H1 (cell line): ENCODE measurements around the gene CAMK2D. TPM values are rescaled to one million over a fixed set of nuclear protein-coding genes. Genes with fewer than 3 reads are reported as not detected.

Experiments
- CTCF ChIA-PET: fragments of 300-600 bp; sonication (Branson Sonifier 250); formaldehyde crosslinking; loops from one replicate; lab custom pipeline; 2021; ENCODE audit not compliant: partially characterized antibody; lab: Charles Lee
- POLR2A ChIA-PET: fragments of 300-600 bp; sonication (Branson Sonifier 250); formaldehyde crosslinking; loops from one replicate; lab custom pipeline; 2021; ENCODE audit warnings: inconsistent platforms; ENCODE audit not compliant: partially characterized antibody; lab: Charles Lee
- DNase-seq, 2 experiments: peaks; one replicate each; pipeline versions ENCODE4 v3.0.0 to v3.0.0-alpha.2; 2010 to 2022; ENCODE audit warnings: low spot score in 2 of 2, low read depth in 1 of 2, mixed read lengths in 1 of 2
- FAIRE-seq: peaks from 2 replicates; lab custom pipeline; 2011; peaks lifted over from hg19 to GRCh38; lab: Jason Lieb, UNC
- H2AFZ ChIP-seq: 2 replicates; pipeline ENCODE4 v1.8.1; 2012; ENCODE audit warnings: low read length, inconsistent platforms
- H2AK5ac ChIP-seq: 2 replicates; pipeline ENCODE4 v1.6.1; 2013; ENCODE audit warnings: low read depth, low read length
- H2BK120ac ChIP-seq: replicated peaks from 2 replicates; pipeline ENCODE3; 2013; ENCODE audit warnings: low read depth, low read length, inconsistent platforms
- H2BK12ac ChIP-seq: 2 replicates; pipeline ENCODE4 v1.6.1; 2013; ENCODE audit warnings: low read depth, low read length
- H2BK15ac ChIP-seq: 2 replicates; pipeline ENCODE4 v1.6.1; 2013; ENCODE audit warnings: low read length
- H2BK20ac ChIP-seq: 2 replicates; pipeline ENCODE4 v1.6.1; 2013; ENCODE audit warnings: low read length
- H2BK5ac ChIP-seq: 2 replicates; pipeline ENCODE4 v1.6.1; 2013; ENCODE audit warnings: low read depth, low read length
- H3K14ac ChIP-seq: 2 replicates; pipeline ENCODE4 v1.6.1; 2013; ENCODE audit warnings: inconsistent platforms; ENCODE audit not compliant: insufficient read length
- H3K18ac ChIP-seq: 2 replicates; pipeline ENCODE4 v1.6.1; 2013; ENCODE audit warnings: low read length; ENCODE audit errors: extremely low read depth
- H3K23ac ChIP-seq: 2 replicates; pipeline ENCODE4 v1.6.1; 2013; ENCODE audit warnings: inconsistent platforms; ENCODE audit not compliant: insufficient read length
- H3K23me2 ChIP-seq: 2 replicates; pipeline ENCODE4 v1.6.1; 2013; ENCODE audit warnings: low read depth, low read length
- H3K27ac ChIP-seq: 2 replicates; pipeline ENCODE4 v1.6.1; 2011; ENCODE audit warnings: low read depth, low read length, inconsistent platforms
- H3K27me3 ChIP-seq, 4 experiments: replicated peaks in 1 of 4; 1 replicate in 1 of 4; 2 replicates in 3 of 4; pipeline versions ENCODE4 v1.6.1 to v1.8.1; 2011 to 2013; ENCODE audit warnings: low read length in 3 of 4, mild to moderate bottlenecking in 3 of 4, inconsistent platforms in 2 of 4, mixed read lengths in 2 of 4, moderate library complexity in 1 of 4; ENCODE audit not compliant: control insufficient read depth in 3 of 4, insufficient read depth in 3 of 4; ENCODE audit errors: extremely low read depth in 1 of 4
- H3K36me3 ChIP-seq, 4 experiments: 2 replicates each; pipeline versions ENCODE4 v1.6.1 to v1.8.1; 2011 to 2013; ENCODE audit warnings: mild to moderate bottlenecking in 4 of 4, low read length in 3 of 4, moderate library complexity in 2 of 4, control low read depth in 1 of 4, inconsistent platforms in 1 of 4; ENCODE audit not compliant: insufficient read depth in 4 of 4, control insufficient read depth in 2 of 4
- H3K4ac ChIP-seq: replicated peaks from 2 replicates; pipeline ENCODE3; 2013; ENCODE audit warnings: low read length, low read depth, mixed read lengths, inconsistent platforms; ENCODE audit not compliant: insufficient read length
- H3K4me1 ChIP-seq, 4 experiments: replicated peaks in 1 of 4; 1 replicate in 1 of 4; 2 replicates in 3 of 4; pipeline versions ENCODE4 v1.6.1 to v1.8.1; 2011 to 2013; ENCODE audit warnings: low read length in 3 of 4, inconsistent platforms in 2 of 4, mixed read lengths in 1 of 4; ENCODE audit not compliant: insufficient read depth in 4 of 4, control insufficient read depth in 3 of 4
- H3K4me2 ChIP-seq, 2 experiments: 2 replicates each; pipeline versions ENCODE4 v1.6.1 to v1.8.1; 2011 to 2013; ENCODE audit warnings: low read depth in 2 of 2, low read length in 2 of 2, control low read depth in 1 of 2, inconsistent platforms in 1 of 2, mild to moderate bottlenecking in 1 of 2; ENCODE audit not compliant: insufficient read depth in 1 of 2
- H3K4me3 ChIP-seq, 4 experiments: fragments of 200-600, 300-600 bp in 1 of 4; sonication (generic), shearing (Covaris generic), sonication (Bioruptor Twin) in 1 of 4; 2 replicates each; pipeline versions ENCODE4 v1.5.1 to v1.8.1; 2011 to 2016; ENCODE audit warnings: low read length in 4 of 4, low read depth in 3 of 4, control low read depth in 2 of 4, inconsistent platforms in 2 of 4, mild to moderate bottlenecking in 2 of 4, mixed read lengths in 1 of 4, moderate library complexity in 1 of 4; ENCODE audit not compliant: insufficient read depth in 2 of 4; ENCODE audit errors: extremely low read depth in 1 of 4
- H3K56ac ChIP-seq: replicated peaks from 2 replicates; pipeline ENCODE3; 2013; ENCODE audit warnings: low read depth, mild to moderate bottlenecking, mixed read lengths, low read length, inconsistent platforms; ENCODE audit not compliant: insufficient read length
- H3K79me1 ChIP-seq: 2 replicates; pipeline ENCODE4 v1.6.1; 2013; ENCODE audit warnings: low read depth, low read length, control low read depth
- H3K79me2 ChIP-seq, 2 experiments: 2 replicates each; pipeline versions ENCODE4 v1.6.1 to v1.8.1; 2012 to 2013; ENCODE audit warnings: low read length in 2 of 2, mild to moderate bottlenecking in 2 of 2, inconsistent platforms in 1 of 2; ENCODE audit not compliant: insufficient read depth in 2 of 2, control insufficient read depth in 1 of 2
- H3K9ac ChIP-seq, 4 experiments: replicated peaks in 1 of 4; 1 replicate in 1 of 4; 2 replicates in 3 of 4; pipeline versions ENCODE4 v1.6.1 to v1.8.1; 2011 to 2013; ENCODE audit warnings: low read depth in 3 of 4, low read length in 3 of 4, control low read depth in 2 of 4, mild to moderate bottlenecking in 2 of 4, moderate library complexity in 2 of 4, inconsistent platforms in 1 of 4; ENCODE audit errors: extremely low read depth in 1 of 4
- H3K9me3 ChIP-seq, 2 experiments: 2 replicates each; pipeline versions ENCODE4 v1.6.1 to v1.8.1; 2012 to 2013; ENCODE audit warnings: mild to moderate bottlenecking in 2 of 2, moderate library complexity in 2 of 2, control low read depth in 1 of 2, inconsistent platforms in 1 of 2, low read depth in 1 of 2, low read length in 1 of 2, mixed read lengths in 1 of 2; ENCODE audit not compliant: insufficient read depth in 2 of 2
- H4K20me1 ChIP-seq, 2 experiments: replicated peaks in 1 of 2; 2 replicates each; pipeline versions ENCODE3 to v1.8.1; 2011 to 2013; ENCODE audit warnings: inconsistent platforms in 2 of 2, low read length in 2 of 2, mild to moderate bottlenecking in 1 of 2; ENCODE audit not compliant: insufficient read depth in 2 of 2, control insufficient read depth in 1 of 2
- H4K5ac ChIP-seq: 2 replicates; pipeline ENCODE4 v1.6.1; 2013; ENCODE audit warnings: low read length, low read depth, mixed read lengths, inconsistent platforms; ENCODE audit not compliant: insufficient read length
- H4K8ac ChIP-seq: 2 replicates; pipeline ENCODE4 v1.8.0; 2013; ENCODE audit warnings: mild to moderate bottlenecking, moderate library complexity, low read length, inconsistent platforms; ENCODE audit not compliant: insufficient read depth; ENCODE audit errors: extremely low read depth
- H4K91ac ChIP-seq: replicated peaks from 2 replicates; pipeline ENCODE3; 2013; ENCODE audit warnings: low read length, mixed read lengths, inconsistent platforms; ENCODE audit not compliant: insufficient read length
- CBX8 ChIP-seq: fragments of 300-800, 300-1000 bp; sonication (generic); IDR thresholded peaks from 2 replicates; pipeline ENCODE4 v1.7.1; 2016; ENCODE audit warnings: low read depth, low read length, borderline replicate concordance
- CTCF ChIP-seq, 3 experiments: IDR thresholded peaks; 1 replicate in 2 of 3; 2 replicates in 1 of 3; pipeline versions ENCODE4 v1.5.1 to v1.6.1; 2011; ENCODE audit warnings: low read length in 3 of 3, mild to moderate bottlenecking in 3 of 3, inconsistent platforms in 2 of 3, low read depth in 1 of 3, moderate library complexity in 1 of 3; ENCODE audit not compliant: insufficient read depth in 1 of 3; ENCODE audit errors: control extremely low read depth in 1 of 3
- EZH2 ChIP-seq: fragments of 200-600 bp; sonication (generic); IDR thresholded peaks from 2 replicates; pipeline ENCODE4 v1.7.1; 2012; ENCODE audit warnings: low read depth, mild to moderate bottlenecking, moderate library complexity, low read length, inconsistent platforms; ENCODE audit not compliant: severe bottlenecking
- MAX ChIP-seq: IDR thresholded peaks from 2 replicates; pipeline ENCODE4 v1.6.1; 2012; ENCODE audit warnings: inconsistent platforms
- RAD21 ChIP-seq, 2 experiments: IDR thresholded peaks in 1 of 2; conservative IDR thresholded peaks in 1 of 2; 2 replicates each; pipeline ENCODE4 v1.6.1; 2011; ENCODE audit warnings: low read depth in 2 of 2, low read length in 2 of 2, improper control_type of control experiment in 1 of 2, inconsistent platforms in 1 of 2, mild to moderate bottlenecking in 1 of 2, moderate library complexity in 1 of 2
- RBBP5 ChIP-seq: IDR thresholded peaks from 2 replicates; pipeline ENCODE4 v1.7.1; 2012; ENCODE audit warnings: low read depth, mild to moderate bottlenecking, inconsistent platforms, low read length, moderate library complexity, borderline replicate concordance
- SIN3A ChIP-seq, 2 experiments: IDR thresholded peaks in 1 of 2; conservative IDR thresholded peaks in 1 of 2; 2 replicates each; pipeline ENCODE4 v1.6.1; 2011 to 2012; ENCODE audit warnings: low read length in 2 of 2, improper control_type of control experiment in 1 of 2, low read depth in 1 of 2, mild to moderate bottlenecking in 1 of 2
- SIX5 ChIP-seq: IDR thresholded peaks from 2 replicates; pipeline ENCODE4 v1.6.1; 2011; ENCODE audit warnings: mild to moderate bottlenecking, low read depth, low read length
- USF2 ChIP-seq: IDR thresholded peaks from 2 replicates; pipeline ENCODE4 v1.6.1; 2011; ENCODE audit warnings: low read length, improper control_type of control experiment
- WGBS, 2 experiments: shearing (Covaris generic) in 1 of 2; methylation state at CpG; one replicate each; pipeline versions ENCODE4 v1.1.6 to v1.1.7; 2013 to 2015; ENCODE audit warnings: low lambda C conversion rate in 2 of 2, mixed read lengths in 2 of 2, inconsistent platforms in 1 of 2, low coverage in 1 of 2, missing lambda C conversion rate in 1 of 2; ENCODE audit not compliant: insufficient replicate concordance in 2 of 2, insufficient coverage in 1 of 2, insufficient read length in 1 of 2; ENCODE audit errors: extremely low coverage in 1 of 2, missing lambda C conversion rate in 1 of 2; 5-methylcytosine and 5-hydroxymethylcytosine counted together
- polyA plus RNA-seq, 7 experiments: library from polyadenylated mRNA; depleted of rRNA in 3 of 7; stranded (reverse) in 5 of 7; unstranded in 2 of 7; fragments of >200 nt in 5 of 7; fragments of 200-250 nt in 2 of 7; gene quantifications; 1 replicate in 5 of 7; 2 replicates in 1 of 7; 4 replicates in 1 of 7; pipeline versions ENCODE4 v1.2.1 to v1.2.3, GENCODE V29; 2011 to 2013; ENCODE audit warnings: missing spikeins in 2 of 7, mixed read lengths in 2 of 7
- total RNA-seq: library from RNA; stranded (reverse); fragmentation: NEBNext Ultra II Directional; extraction: Animal tissue kit (Norgen Biotek cat#: 25700); gene quantifications from 2 replicates; pipeline ENCODE4 v1.2.1, GENCODE V29; 2021

Gene CAMK2D
- total and polyA plus RNA-seq, 2 of the 8 experiments (the other 6 are each of a cell fraction or from before 2014, with no cell fraction given) = 3.2 to 7.0 TPM

GRCh38 chr4:113555868-113556267, 205.7 kb downstream of the CAMK2D start:
- no peaks in the 10 kb centered on the region for H3K27me3 ChIP-seq
- no peak overlapping the region for H4K91ac ChIP-seq
- 88% methylated on average over 5 of the region's 5 CpGs; no CpG with 5 or more reads in 1 of the 2 experiments for WGBS, 2 experiments
- no peaks in the 10 kb centered on the region for H4K20me1 ChIP-seq
- no peak for FAIRE-seq
- no peak overlapping the region for H2BK120ac ChIP-seq
- H2BK20ac ChIP-seq = no peak overlapping the region
- no peak overlapping the region for H3K4me2 ChIP-seq
- ChIA-PET CTCF (interaction anchor here (1.3 to 2.9 kb wide), 2 partner anchors 8 to 17 kb away, joined by 4 to 16 read pairs; no protein-coding TSS in a partner anchor), POLR2A (no interaction called here)
- H3K18ac ChIP-seq = no peak overlapping the region
- peaks cover 0 to 6% (median 0%) of the 10 kb centered on the region in 4 experiments; a peak in 3 of 7 replicates for H3K4me1 ChIP-seq
- no peak overlapping the region for H3K9ac ChIP-seq
- H4K8ac ChIP-seq = no peak overlapping the region
- no peak overlapping the region for H3K56ac ChIP-seq
- H3K14ac ChIP-seq = no peak overlapping the region
- H3K23ac ChIP-seq = no peak overlapping the region
- no peaks in the 10 kb centered on the region for H3K79me1 ChIP-seq
- no peaks in the 10 kb centered on the region for H3K79me2 ChIP-seq
- H3K23me2 ChIP-seq = no peaks in the 10 kb centered on the region
- H3K27ac ChIP-seq = no peak overlapping the region
- no peak overlapping the region for H4K5ac ChIP-seq
- H2BK5ac ChIP-seq = no peak overlapping the region
- H2AFZ ChIP-seq = no peak overlapping the region
- no peak for DNase-seq
- no peak overlapping the region for H2BK15ac ChIP-seq
- no peaks in the 10 kb centered on the region for H3K9me3 ChIP-seq
- no peaks in the 10 kb centered on the region for H3K36me3 ChIP-seq
- H2BK12ac ChIP-seq = no peak overlapping the region
- no peak overlapping the region for H3K4ac ChIP-seq
- H3K4me3 ChIP-seq = no peak overlapping the region
- H2AK5ac ChIP-seq = no peak overlapping the region
- TF ChIP-seq RAD21 (IDR thresholded peaks at IDR 0.05 in 1 of 2, conservative IDR thresholded peaks at IDR 0.05 in 1 of 2; ENCODE audit: low read depth in 2 of 2, low read length in 2 of 2) (no peak), RBBP5 (no peak), EZH2 (no peak), USF2 (no peak), CTCF (IDR thresholded peaks at IDR 0.05; ENCODE audit: control extremely low read depth in 1 of 3, insufficient read depth in 1 of 3, low read depth in 1 of 3, low read length in 3 of 3) (no peak), SIN3A (conservative IDR thresholded peaks at IDR 0.05 in 1 of 2, IDR thresholded peaks at IDR 0.05 in 1 of 2; ENCODE audit: low read depth in 1 of 2, low read length in 2 of 2) (no peak), CBX8 (no peak), MAX (no peak), SIX5 (no peak)
